T47D (cell line): ENCODE results near the gene HSFY1.
"Not testable (repeated sequence)": the region's sequence is repeated elsewhere in the genome, so short reads cannot be mapped to it uniquely, and the experiment has no call there.

Experiments
- DNase-seq, 2 experiments: peaks; one replicate each; pipeline versions ENCODE4 v3.0.0 to v3.0.0-alpha.2; 2011 to 2012; ENCODE audit warnings: low read depth in 1 of 2, low spot score in 1 of 2
- in situ Hi-C: cut with HindIII; loops from 2 replicates; pipeline ENCODE4 v1.10.0; 2016; ENCODE audit warnings: low sequenced_read_pairs, low pct_unique_long_range_greater_than_20kb

HSFY1 gene, protein sequence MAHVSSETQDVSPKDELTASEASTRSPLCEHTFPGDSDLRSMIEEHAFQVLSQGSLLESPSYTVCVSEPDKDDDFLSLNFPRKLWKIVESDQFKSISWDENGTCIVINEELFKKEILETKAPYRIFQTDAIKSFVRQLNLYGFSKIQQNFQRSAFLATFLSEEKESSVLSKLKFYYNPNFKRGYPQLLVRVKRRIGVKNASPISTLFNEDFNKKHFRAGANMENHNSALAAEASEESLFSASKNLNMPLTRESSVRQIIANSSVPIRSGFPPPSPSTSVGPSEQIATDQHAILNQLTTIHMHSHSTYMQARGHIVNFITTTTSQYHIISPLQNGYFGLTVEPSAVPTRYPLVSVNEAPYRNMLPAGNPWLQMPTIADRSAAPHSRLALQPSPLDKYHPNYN

DNA sequence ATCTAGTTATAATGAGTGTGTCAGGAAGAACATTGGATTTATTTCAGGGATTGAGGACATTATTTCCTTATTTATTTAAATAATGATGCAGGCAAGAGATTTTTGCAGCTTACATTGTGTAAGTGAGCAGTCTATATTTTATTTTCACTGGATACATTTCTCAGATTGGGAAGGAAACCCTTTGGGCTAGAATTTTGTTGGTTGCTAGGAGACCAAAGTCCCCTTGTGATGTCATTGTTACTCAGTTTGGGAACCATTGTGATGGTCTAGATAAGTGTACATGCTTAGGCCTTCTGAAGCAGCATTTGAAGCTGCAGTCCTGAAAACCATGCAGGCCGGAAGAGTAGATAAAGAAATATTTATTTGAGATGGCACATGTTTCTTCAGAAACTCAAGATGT lies at the start of gene HSFY1:
Gene HSFY1 (plus strand): TSS at position 301 of the 400 bp plus-strand sequence. CDS start 68 bp downstream, at position 369.
- DNase-seq, in situ Hi-C loops: not testable (repeated sequence)

DNA sequence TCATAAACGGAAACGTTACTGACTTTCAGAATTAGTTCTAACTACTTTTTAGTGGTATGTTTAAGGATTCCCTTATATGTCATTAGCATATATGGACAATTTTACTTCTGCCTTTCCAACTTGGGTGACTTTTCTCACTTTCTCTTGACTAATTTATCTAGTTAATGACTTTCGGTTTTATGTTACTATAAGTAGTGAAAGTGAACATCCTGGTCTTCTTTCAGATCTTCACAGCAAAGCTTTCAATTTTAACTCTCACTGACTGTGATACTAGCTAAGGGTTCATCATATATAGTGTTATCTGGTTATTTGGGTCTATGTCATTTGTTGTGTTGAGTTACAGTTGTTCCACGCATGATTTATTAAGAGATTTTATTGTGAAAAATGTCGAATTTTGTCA lies 42.3 kb upstream of the HSFY1 start:
- DNase-seq, in situ Hi-C loops: not testable (repeated sequence)

DNA sequence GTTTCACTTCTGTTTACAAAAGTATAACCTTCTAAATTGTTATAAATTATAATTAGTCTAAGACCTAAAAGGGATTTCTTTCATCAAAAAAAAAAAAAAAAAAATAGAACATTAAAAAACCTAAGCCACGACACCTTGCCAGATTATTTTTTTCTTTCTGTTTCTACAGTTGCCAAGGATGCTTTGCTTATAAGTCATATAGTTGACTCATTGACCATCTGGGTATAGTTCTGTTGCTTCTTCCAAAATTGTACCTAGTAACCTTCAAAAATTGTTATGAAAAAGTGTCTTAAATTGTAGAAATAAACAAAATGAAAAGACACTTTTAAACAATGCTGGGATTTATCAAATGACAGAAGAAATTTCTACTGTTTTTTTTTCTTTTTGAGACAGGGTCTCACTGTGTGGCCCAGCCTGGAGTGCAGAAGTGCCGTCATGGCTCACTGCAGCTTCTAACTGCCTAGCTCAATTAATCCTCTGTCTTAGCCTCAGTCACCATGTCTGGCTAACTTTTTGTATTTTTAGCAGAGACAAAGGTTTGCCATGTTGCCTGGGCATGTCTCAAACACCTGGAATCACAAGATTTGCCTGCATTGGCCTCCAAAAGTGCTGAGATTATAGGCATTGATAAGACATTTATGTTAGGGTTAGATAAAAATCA lies 15.4 kb upstream of the HSFY1 start:
- in situ Hi-C loops, DNase-seq: not testable (repeated sequence)

DNA sequence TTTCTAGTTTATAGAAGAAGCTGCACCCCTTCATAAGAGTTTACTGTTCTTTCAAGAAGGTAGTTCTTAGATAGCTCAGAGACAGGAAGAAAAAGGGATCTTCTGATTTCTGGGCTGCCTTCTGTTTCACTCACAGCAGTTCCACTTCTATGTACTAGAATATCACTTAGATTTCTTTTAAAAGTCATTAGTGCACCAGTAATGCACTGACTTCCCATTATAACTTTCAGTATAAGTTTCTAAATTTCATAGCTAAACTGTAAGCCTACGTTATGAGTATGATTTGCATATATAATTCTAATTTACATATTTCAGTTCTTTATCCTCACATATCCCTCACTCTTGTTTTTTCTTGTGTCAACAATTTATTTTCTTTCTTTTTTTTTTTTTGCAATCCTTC lies 7.6 kb upstream of the HSFY1 start:
- DNase-seq, in situ Hi-C loops: not testable (repeated sequence)

DNA sequence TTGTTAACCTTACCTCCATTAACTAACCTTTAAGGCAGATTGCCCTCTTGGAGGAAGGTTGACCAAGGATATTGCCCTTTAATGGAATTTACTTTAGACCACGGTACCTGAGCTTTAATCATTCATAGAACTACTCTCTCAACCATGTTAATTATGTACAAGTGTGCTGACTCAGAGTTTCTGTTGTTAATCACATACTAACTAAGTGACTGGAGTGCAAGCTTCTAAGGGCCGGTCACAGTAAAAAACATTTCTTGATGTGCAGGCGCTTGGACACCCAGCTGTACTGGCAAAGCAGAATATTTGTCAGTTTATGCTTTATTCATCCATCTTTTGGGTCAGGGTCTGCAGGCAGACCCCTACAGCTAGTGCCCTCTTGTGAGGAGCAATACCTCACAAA lies 6.6 kb downstream of the HSFY1 start:
- in situ Hi-C loops, DNase-seq: not testable (repeated sequence)

DNA sequence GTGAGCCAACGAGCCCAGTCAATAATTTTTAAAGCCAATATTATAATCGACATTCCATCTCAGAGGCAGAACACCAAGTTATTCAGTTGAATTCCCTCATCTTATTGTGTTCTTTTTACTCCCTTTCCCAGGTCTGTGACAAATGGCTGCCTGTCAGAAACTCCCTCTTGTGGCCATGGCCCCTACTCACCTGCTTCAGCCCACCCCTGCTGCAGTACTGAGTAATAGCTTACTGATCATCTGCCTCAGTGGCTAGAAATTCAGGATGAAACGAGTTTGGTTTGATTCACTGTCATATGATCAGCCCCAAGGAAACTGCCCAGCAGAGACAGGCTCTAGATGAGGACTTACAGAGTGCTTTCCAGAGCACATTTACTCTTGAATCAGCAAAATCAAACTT lies 19.4 kb downstream of the HSFY1 start:
- in situ Hi-C loops, DNase-seq: not testable (repeated sequence)
